T-helper 22 cell (primary cell): ENCODE results near the gene SLC16A6.
"Not testable (repeated sequence)": the region's sequence is repeated elsewhere in the genome, so short reads cannot be mapped to it uniquely, and the experiment has no call there.

ENCODE experiments used
- DNase-seq: peaks from one replicate; pipeline ENCODE4 v3.0.0-alpha.2; 2020; ENCODE audit warnings: low read depth

The SLC16A6 gene

DNA sequence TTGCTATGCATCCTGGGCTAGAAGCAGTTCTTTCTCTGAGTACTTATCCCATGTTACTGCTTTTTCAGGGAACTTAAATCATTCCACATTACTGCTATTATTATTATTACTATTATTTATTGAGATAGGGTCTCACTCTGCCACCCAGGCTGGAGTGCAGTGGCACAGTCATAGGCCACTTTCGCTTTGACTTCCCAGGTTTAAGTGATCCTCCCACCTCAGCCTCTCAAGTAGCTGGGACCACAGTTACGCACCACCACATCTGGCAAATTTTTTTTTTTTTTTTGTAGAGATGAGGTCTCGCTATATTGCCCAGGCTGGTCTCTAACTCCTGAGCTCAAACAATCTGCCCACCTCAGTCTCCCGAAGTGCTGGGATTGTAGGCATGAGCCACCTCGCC is 71.5 kb downstream of the SLC16A6 start:
- DNase-seq, result not testable (repeated sequence)
